NCI-H69 (cell line): ENCODE data around the gene CBX4.

Experiments
- DNase-seq: peaks from one replicate; lab custom pipeline; 2025; lab: John Stamatoyannopoulos, UW

Gene CBX4

DNA sequence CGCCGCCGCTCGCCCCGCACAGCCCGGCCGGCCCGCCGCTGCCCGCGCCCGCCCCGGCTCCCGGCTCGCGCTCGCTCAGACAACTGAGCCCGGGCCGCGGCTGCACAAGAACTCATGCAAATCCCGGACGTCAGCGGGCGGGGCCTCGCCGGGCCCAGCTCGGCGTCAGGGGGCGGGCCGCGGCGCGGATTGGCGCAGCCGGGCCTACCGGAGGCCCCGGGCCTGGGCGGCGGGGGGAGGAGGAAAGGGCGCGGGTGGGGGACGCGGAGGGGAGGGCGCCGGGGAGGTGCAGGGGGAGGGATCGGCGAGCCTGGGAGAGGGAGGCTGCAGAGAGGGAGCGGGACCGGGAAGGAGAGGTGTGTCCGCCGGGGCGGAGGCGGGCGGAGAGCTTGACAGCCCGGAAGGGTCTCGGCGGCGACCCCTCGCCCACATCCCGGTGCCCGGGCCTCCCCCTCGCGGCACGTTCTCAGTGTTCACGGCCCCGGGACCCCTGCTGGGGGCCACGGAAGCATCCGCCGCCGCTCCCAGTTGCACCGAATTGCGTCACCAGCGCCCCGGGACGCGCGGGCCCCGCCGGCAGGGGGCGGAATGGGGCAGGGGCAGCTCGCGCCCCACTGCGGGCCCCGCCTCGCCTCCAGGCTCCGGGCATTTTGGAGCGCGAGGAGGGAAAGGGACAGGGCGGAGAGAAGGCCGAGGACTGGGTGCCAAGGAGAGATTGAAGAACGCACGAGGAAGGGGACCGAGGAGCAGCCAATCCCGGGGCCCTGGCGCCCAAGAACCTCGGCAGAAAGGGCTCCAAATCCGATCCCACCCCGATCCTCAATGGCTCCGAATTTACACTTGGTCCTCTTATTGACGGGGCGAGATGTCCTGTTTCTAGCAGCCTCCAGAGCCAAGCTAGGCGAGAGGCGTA lies at the start of gene CBX4:
CBX4 (minus strand) TSS at position 85 of the 913 bp plus-strand sequence. CDS start 189 bp downstream, outside the sequence.
- DNase-seq = peak; percentile 98

- DNase-seq = no peak
Measured at GRCh38 chr17:79888009-79888540, 48.8 kb upstream of the CBX4 start.

GRCh38 chr17:79887451-79887991 lies 48.3 kb upstream of the CBX4 start:
- DNase-seq = no peak

DNA sequence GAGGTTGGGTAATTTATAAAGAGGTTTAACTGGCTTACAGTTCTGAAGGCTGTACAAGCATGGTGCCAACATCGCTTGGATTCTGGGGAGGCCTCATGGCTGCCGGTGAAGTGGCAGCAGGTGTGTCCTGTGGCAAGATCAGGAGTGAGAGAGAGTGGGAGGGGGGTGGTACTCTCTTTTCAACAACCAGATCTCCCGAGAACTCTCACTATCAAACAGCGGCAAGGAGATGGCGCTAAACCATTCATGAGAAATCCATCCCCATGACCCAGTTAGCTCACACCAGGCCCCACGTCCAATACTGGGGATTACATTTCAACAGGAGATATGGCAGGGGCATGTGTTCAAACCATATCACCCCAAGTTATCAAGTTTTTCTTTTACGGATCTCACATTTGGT lies 44.0 kb upstream of the CBX4 start:
- DNase-seq = no peak

- no peak for DNase-seq
Measured at GRCh38 chr17:79878329-79878947, 39.2 kb upstream of the CBX4 start.

GRCh38 chr17:79877041-79877440 lies 37.8 kb upstream of the CBX4 start:
- no peak for DNase-seq

GRCh38 chr17:79875511-79875910 lies 36.3 kb upstream of the CBX4 start:
- no peak for DNase-seq

GRCh38 chr17:79874329-79874981 lies 35.2 kb upstream of the CBX4 start:
- peak; percentile 68 for DNase-seq

- no peak for DNase-seq
Measured at GRCh38 chr17:79873583-79873982, 34.3 kb upstream of the CBX4 start.

- DNase-seq = no peak
Measured at GRCh38 chr17:79872762-79873161, 33.5 kb upstream of the CBX4 start.

DNA sequence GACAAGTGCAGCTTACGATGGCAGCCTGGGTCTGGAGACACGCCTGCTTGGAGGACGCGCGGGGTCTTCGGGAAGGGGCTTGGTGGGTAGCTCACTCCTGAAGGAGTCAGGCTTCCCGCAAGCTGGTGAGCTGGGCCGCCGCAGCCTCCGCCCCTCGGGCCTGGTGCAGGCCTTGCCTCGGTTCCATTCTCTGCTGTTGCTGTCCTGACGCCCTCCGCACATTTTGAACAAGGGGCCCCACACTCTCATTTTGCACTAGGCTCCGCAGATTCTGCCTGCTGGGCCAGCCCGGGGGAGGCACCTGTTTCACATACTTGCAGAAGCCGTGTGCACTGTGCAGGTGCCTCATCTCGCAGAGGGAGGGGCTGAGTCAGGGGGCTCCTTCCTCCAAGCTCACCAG lies 31.9 kb upstream of the CBX4 start:
- no peak for DNase-seq

- no peak for DNase-seq
Measured at GRCh38 chr17:79870540-79870939, 31.3 kb upstream of the CBX4 start.

DNA sequence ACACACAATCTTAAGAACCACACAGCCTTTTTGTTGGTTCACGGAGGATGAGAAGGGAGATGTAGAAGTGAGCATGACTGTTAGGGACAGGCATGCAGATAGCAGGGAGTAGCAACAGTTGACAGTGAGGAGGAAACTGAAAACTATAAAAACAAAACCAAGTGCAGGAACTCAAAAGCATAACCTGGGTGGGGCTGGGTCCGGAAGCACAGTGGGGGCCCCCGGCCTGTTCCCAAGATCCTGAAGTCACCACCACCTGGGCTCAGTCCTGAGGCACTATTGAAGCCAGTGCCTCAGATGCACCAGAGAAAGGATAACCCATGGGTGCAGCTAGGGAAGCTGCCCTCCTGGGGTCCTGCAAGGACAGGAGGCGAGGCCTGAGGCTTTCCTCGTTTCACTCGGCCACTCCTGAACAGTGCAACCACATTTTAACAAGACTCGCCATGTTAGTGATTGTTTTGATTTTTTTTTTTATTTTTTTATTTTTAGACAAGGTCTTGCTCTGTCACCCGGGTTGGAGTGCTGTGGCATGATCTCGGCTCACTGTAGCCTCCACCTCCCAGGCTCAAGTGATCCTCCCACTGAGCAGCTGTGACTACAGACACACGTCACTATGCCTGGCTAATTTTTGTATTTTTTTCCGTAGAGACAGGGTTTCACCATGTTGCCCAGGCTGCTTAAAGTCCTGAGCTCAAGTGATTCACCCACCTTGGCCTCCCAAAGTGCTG lies 27.7 kb upstream of the CBX4 start:
- DNase-seq = no peak

DNA sequence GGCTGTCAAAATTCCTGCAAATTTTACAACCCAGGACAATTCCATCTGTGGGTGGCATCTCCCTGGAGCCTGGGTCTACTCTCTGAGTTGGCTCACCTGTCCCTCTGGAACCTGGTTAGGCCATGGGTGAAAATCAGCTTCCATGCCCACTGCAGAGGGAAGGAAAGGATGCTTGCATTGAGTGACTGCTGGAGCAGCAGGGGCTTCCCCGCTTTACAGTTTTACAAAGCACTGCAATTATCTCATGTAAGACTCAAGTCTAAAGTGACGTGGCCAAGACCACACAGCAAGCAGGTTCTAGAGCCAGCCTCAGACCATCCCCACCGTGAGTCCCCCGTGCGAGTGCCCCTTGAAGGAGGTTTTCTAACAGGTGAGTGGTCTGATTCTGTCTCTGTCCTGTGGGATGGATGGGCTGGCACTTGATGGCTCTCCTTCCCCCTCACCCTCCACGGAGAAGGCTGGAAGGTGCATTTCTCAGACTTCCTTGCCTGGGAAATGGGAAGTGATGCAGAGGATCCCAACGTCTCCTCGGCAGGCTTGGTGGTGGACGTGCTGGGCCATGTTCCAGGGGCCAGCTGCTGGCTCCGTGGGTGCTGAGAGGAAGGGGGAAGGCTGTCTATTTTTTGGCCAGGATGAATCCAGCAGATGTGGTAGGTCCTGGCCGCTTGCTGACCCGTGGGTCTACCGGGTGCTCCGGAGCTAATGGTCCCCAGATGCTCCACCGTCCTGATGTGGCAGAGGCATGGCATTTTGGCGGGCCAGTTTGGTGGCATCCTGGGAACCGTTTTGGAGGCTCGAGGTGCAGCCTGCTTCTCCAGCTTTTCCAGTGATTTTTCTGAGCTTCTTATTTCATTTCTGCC lies 26.3 kb upstream of the CBX4 start:
- no peak for DNase-seq

DNA sequence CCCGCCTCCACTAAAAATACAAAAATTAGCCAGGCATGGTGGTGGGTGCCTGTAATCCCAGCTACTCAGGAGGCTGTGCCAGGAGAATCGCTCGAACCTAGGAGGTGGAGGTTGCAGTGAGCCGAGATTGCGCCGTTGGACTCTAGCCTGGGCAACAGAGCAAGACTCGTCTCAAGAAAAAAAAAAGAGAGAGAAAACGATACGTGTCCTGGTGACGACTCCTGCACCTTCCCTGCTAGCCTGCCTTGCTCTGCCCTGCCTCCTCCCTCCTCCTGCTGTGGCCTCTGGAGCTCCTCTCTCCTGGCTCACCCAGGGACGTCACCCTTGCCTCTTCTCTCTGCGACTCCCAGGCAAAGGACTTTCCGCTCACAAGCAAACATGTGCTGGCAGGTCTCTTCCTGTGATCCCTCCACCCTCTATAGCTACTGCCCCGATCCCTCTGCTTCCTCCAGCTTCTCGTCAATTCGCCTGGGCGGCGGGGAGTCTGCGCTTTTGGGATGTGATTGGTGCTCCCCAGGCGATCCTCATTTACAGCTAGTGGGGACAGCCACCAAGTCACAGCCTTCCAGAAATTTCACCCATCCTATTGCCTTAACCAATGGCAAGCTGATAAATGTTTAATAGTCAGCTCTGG lies 25.5 kb upstream of the CBX4 start:
- DNase-seq = no peak

GRCh38 chr17:79864147-79864546 lies 24.9 kb upstream of the CBX4 start:
- no peak for DNase-seq

GRCh38 chr17:79862771-79863440 lies 23.7 kb upstream of the CBX4 start:
- DNase-seq = no peak

- DNase-seq = no peak
Measured at GRCh38 chr17:79862238-79862637, 23.0 kb upstream of the CBX4 start.

DNA sequence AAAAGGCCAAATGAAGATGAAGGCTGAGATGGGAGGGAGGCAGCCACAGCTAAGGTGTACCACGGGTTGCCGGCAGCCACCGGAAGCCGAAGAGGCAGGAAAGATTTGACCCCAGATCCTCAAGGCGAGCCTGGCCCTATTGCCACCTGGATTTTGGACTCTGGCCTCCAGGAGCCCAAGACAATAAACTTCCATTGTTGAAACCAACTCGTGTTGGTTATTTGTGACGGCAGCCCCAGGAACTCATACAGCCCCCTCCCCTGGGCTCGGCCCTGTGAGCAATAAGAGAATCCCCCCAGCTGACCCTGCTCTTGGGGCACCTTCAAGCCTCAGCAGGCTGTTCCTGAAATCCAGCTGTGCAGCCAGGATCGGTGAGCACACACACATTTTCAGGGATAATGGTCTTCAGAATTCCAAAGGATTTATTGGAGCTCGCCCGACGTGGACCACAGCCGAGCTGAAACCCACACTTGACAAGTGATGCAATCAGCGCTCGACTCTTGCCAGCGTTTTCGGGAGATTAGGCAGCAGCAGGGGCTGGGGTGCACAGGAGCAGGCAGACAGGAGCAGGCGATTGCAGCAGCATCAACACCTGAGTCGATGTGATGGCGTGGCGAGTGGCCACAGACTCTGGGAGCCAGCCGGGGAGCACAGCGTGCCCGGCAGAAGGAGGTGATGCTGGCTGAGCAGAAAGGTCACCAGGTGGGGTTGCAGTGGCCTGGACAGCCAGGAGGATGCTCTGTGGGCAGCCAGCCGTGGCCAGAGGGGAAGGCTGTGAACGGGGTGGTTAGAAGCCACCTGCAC lies 22.4 kb upstream of the CBX4 start:
- DNase-seq = no peak
